ENCODE measurements around the gene PPFIA1.

The PPFIA1 gene

DNA sequence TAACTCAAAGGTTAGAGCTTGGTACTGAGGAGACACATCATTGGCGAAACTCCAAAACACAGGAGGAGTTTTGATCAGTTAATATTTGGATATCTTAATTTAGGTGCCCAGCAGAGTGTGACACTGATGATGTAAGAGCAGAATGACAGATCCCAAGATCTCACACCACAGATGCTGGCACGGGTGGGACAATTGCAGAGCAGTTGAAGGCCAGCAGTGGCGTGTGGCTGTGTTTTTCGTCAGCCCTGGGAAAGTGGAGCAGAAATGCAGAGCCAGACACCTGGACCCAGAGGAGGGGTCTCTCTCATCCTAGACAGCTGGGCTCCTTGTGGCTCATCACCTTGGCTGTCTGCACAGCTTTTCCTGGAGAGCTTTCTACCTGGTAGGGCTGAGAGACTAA is 68.1 kb downstream of the PPFIA1 start:
- Histone ChIP-seq H3F3A (ENCODE audit: insufficient read depth) (no peaks in the 10 kb centered on the region), H3K27me3 (ENCODE audit: low read length) (no peaks in the 10 kb centered on the region), H3K4me2 (ENCODE audit: low read depth, low read length, poor library complexity, severe bottlenecking) (no peak overlapping the region), H3K79me2 (ENCODE audit: insufficient read depth, low read length) (no peaks in the 10 kb centered on the region), H3K9me2 (replicated peaks; ENCODE audit: insufficient read depth, low read length) (no peaks in the 10 kb centered on the region), H3K4me3 (ENCODE audit: insufficient read depth, low read length, poor library complexity, severe bottlenecking) (no peak overlapping the region), H2AFZ (ENCODE audit: low read depth, low read length, severe bottlenecking) (no peak overlapping the region), H3K27ac (ENCODE audit: low read depth, low read length) (no peak overlapping the region), H3K9me3 (ENCODE audit: insufficient read depth, low read length) (no peaks in the 10 kb centered on the region), H3K36me3 (ENCODE audit: low read length) (peaks cover 16% of the 10 kb centered on the region; the same call in 1 of the 2 replicates), H3K9ac (ENCODE audit: low read length) (no peak overlapping the region), H4K20me1 (ENCODE audit: low read depth, low read length) (no peaks in the 10 kb centered on the region)
- TF ChIP-seq, protein P1, sequence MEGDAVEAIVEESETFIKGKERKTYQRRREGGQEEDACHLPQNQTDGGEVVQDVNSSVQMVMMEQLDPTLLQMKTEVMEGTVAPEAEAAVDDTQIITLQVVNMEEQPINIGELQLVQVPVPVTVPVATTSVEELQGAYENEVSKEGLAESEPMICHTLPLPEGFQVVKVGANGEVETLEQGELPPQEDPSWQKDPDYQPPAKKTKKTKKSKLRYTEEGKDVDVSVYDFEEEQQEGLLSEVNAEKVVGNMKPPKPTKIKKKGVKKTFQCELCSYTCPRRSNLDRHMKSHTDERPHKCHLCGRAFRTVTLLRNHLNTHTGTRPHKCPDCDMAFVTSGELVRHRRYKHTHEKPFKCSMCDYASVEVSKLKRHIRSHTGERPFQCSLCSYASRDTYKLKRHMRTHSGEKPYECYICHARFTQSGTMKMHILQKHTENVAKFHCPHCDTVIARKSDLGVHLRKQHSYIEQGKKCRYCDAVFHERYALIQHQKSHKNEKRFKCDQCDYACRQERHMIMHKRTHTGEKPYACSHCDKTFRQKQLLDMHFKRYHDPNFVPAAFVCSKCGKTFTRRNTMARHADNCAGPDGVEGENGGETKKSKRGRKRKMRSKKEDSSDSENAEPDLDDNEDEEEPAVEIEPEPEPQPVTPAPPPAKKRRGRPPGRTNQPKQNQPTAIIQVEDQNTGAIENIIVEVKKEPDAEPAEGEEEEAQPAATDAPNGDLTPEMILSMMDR (IDR thresholded peaks at IDR 0.05; ENCODE audit: insufficient read depth, low read length, poor library complexity, severe bottlenecking), result no peak
- TF ChIP-seq EZH2phosphoT487 (conservative IDR thresholded peaks at IDR 0.05; ENCODE audit: low read length), result no peak

DNA sequence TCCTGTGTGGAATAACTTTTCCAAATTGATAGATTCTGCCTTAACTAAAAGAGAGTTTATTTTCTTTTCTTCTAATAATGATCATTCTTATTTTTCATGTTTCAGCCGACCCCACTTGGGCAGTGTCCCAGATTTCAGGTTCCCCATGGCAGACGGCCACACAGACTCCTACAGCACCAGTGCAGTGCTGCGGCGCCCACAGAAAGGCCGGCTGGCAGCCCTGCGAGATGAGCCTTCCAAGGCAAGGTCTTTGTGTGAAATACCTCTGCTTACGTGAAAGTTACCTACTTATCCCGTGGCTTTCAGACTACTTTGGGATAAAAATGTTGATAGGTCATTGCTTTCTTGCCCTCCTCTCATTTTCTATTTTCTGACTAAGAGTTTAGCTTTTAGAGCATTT is 68.6 kb downstream of the PPFIA1 start:
- no peaks in the 10 kb centered on the region for H3K9me2 ChIP-seq (replicated peaks; ENCODE audit: insufficient read depth, low read length)
- no peaks in the 10 kb centered on the region for H3K27me3 ChIP-seq (ENCODE audit: low read length)
- H3K79me2 ChIP-seq (ENCODE audit: insufficient read depth, low read length), result no peaks in the 10 kb centered on the region
- H3K9me3 ChIP-seq (ENCODE audit: insufficient read depth, low read length), result no peaks in the 10 kb centered on the region
- H3F3A ChIP-seq (ENCODE audit: insufficient read depth), result no peaks in the 10 kb centered on the region
- H3K4me3 ChIP-seq (ENCODE audit: insufficient read depth, low read length, poor library complexity, severe bottlenecking), result no peak overlapping the region
- TF ChIP-seq, protein P1 (IDR thresholded peaks at IDR 0.05; ENCODE audit: insufficient read depth, low read length, poor library complexity, severe bottlenecking), result no peak
- no peak for TF ChIP-seq EZH2phosphoT487 (conservative IDR thresholded peaks at IDR 0.05; ENCODE audit: low read length)
- no peak overlapping the region for H3K9ac ChIP-seq (ENCODE audit: low read length)
- H3K27ac ChIP-seq (ENCODE audit: low read depth, low read length), result no peak overlapping the region
- no peak overlapping the region for H3K4me2 ChIP-seq (ENCODE audit: low read depth, low read length, poor library complexity, severe bottlenecking)
- H2AFZ ChIP-seq (ENCODE audit: low read depth, low read length, severe bottlenecking), result no peak overlapping the region
- no peaks in the 10 kb centered on the region for H4K20me1 ChIP-seq (ENCODE audit: low read depth, low read length)
- peaks cover 16% of the 10 kb centered on the region; the same call in 1 of the 2 replicates for H3K36me3 ChIP-seq (ENCODE audit: low read length)

DNA sequence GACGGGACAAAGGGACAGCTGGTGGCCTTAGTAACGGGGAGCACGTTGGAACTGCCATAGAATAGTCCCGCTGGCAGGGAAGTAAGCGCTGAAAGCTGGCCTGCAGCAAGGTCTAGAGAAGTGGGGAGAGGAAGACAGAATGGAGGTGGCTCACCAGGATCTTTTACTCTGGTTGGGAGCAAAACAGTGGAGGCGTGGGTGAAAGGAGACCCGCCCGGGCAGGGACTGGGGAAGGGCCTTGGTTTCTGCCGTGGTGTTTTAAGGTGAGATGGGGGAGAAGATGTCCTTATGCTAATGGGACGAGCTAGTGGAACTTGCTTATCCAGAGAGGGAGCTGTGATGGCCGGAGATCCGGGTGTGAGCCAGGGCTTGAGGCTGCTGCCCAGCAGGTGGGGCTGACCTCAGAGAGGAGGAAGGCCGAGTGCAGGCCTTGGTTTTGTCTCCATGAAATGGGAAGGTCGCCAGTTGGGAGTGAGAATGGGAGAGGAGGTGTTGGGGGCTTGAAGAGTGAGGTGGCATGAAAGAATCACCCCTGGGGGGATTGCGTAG is 71.5 kb downstream of the PPFIA1 start:
- Histone ChIP-seq H2AFZ (ENCODE audit: low read depth, low read length, severe bottlenecking) (no peak overlapping the region), H3K27me3 (ENCODE audit: low read length) (no peaks in the 10 kb centered on the region), H3F3A (ENCODE audit: insufficient read depth) (no peaks in the 10 kb centered on the region), H3K27ac (ENCODE audit: low read depth, low read length) (no peak overlapping the region), H3K9me2 (replicated peaks; ENCODE audit: insufficient read depth, low read length) (no peaks in the 10 kb centered on the region), H3K4me2 (ENCODE audit: low read depth, low read length, poor library complexity, severe bottlenecking) (no peak overlapping the region), H3K36me3 (ENCODE audit: low read length) (peaks cover 6% of the 10 kb centered on the region; the same call in 1 of the 2 replicates), H3K79me2 (ENCODE audit: insufficient read depth, low read length) (no peaks in the 10 kb centered on the region), H4K20me1 (ENCODE audit: low read depth, low read length) (no peaks in the 10 kb centered on the region), H3K9me3 (ENCODE audit: insufficient read depth, low read length) (no peaks in the 10 kb centered on the region), H3K4me3 (ENCODE audit: insufficient read depth, low read length, poor library complexity, severe bottlenecking) (no peak overlapping the region), H3K9ac (ENCODE audit: low read length) (no peak overlapping the region)
- TF ChIP-seq EZH2phosphoT487 (conservative IDR thresholded peaks at IDR 0.05; ENCODE audit: low read length), result no peak
- TF ChIP-seq, protein P1 (IDR thresholded peaks at IDR 0.05; ENCODE audit: insufficient read depth, low read length, poor library complexity, severe bottlenecking), result no peak
